ENCODE measurements around the gene HLA-DRB5.

- TF ChIP-seq CTCF (IDR thresholded peaks at IDR 0.05; ENCODE audit: insufficient read depth, low read length), result no peak
- no peak for TF ChIP-seq POLR2AphosphoS5 (IDR thresholded peaks at IDR 0.05; ENCODE audit: low read depth)
Observed at GRCh38 chr6:32562940-32563339, 32.9 kb upstream of the HLA-DRB5 start.
